Spleen (tissue), 7 donors: ENCODE results near the gene KIAA1328.

Source experiments
- CTCF ChIP-seq, 11 experiments: fragments of 200-600 bp in 7 of 11; fragments of 450-650 bp in 4 of 11; sonication (generic) in 4 of 11; IDR thresholded peaks in 8 of 11; conservative IDR thresholded peaks in 3 of 11; 1 replicate in 7 of 11; 2 replicates in 4 of 11; pipeline versions ENCODE4 v1.4.0 to v1.8.0; 2016 to 2021; ENCODE audit warnings: antibody characterized with exemption in 11 of 11, inconsistent platforms in 4 of 11, mild to moderate bottlenecking in 1 of 11
- POLR2A ChIP-seq, 3 donors: fragments of 450-650 bp; IDR thresholded peaks; one replicate each; pipeline ENCODE4 v1.5.1; 2017; ENCODE audit warnings: antibody characterized with exemption in 3 of 3, mild to moderate bottlenecking in 1 of 3
- donor health status: DM: no; HTN: no; CAD: no; lungs with moderate emphysema.
- donor health status: DM: no; HTN: no; CAD: no.
- donor health status: DM: no; HTN: no; CAD: no.

- TF ChIP-seq POLR2A (IDR thresholded peaks at IDR 0.05) (no peak), CTCF (IDR thresholded peaks at IDR 0.05 in 8 of 11, conservative IDR thresholded peaks at IDR 0.05 in 3 of 11) (no peak)
Measured at GRCh38 chr18:36931106-36931505, 102.2 kb downstream of the KIAA1328 start.
